Thoracic aorta (tissue), 2 donors: ENCODE results near the gene APOL4. TPM values are rescaled to one million over a fixed set of nuclear protein-coding genes. Genes with fewer than 3 reads are reported as not detected.

ENCODE experiments used
- ATAC-seq: fragments of 150-250 bp; one replicate; pipeline ENCODE4 v1.8.0; 2017; ENCODE audit warnings: low read depth; ENCODE audit not compliant: insufficient number of reproducible peaks, low FRiP score
- DNase-seq: peaks from one replicate; pipeline ENCODE4 v3.0.0-alpha.2; 2020; ENCODE audit warnings: low spot score
- H3K27ac ChIP-seq, 2 donors: fragments of 200-600 bp; sonication (generic); 1 replicate in 1 of 2; 2 replicates in 1 of 2; pipeline ENCODE4 v1.5.1; 2016; ENCODE audit warnings: mild to moderate bottlenecking in 2 of 2, moderate library complexity in 2 of 2
- H3K27me3 ChIP-seq: fragments of 200-600 bp; sonication (generic); replicated peaks from 2 replicates; pipeline ENCODE4 v1.6.0; 2016; ENCODE audit warnings: mild to moderate bottlenecking; ENCODE audit not compliant: insufficient read depth
- H3K36me3 ChIP-seq: fragments of 200-600 bp; sonication (generic); one replicate; pipeline ENCODE4 v1.5.1; 2016
- H3K4me1 ChIP-seq, 2 donors: fragments of 200-600 bp; sonication (generic); 1 replicate in 1 of 2; 2 replicates in 1 of 2; pipeline versions ENCODE4 v1.5.1 to v1.6.0; 2016; ENCODE audit warnings: low read depth in 2 of 2, mild to moderate bottlenecking in 1 of 2; ENCODE audit not compliant: control insufficient read depth in 1 of 2
- H3K4me3 ChIP-seq: fragments of 200-600 bp; sonication (generic); 2 replicates; pipeline ENCODE4 v1.5.1; 2016; ENCODE audit warnings: mild to moderate bottlenecking
- H3K9me3 ChIP-seq: fragments of 200-600 bp; sonication (generic); 2 replicates; pipeline ENCODE4 v1.5.1; 2016
- total RNA-seq, 2 donors: library from RNA; depleted of rRNA; stranded (reverse); fragments of >200 nt; gene quantifications; one replicate each; pipeline versions ENCODE4 v1.1.0 to v1.2.3, GENCODE V29; 2016
- TF ChIP-seq, protein P1 (sequence below): fragments of 200-600 bp; sonication (generic); IDR thresholded peaks from one replicate; pipeline ENCODE4 v1.5.1; 2019; ENCODE audit warnings: antibody characterized with exemption

The APOL4 gene
- total RNA-seq, 2 donors from 2014 or later, result 1.4 to 30.3 TPM

DNA sequence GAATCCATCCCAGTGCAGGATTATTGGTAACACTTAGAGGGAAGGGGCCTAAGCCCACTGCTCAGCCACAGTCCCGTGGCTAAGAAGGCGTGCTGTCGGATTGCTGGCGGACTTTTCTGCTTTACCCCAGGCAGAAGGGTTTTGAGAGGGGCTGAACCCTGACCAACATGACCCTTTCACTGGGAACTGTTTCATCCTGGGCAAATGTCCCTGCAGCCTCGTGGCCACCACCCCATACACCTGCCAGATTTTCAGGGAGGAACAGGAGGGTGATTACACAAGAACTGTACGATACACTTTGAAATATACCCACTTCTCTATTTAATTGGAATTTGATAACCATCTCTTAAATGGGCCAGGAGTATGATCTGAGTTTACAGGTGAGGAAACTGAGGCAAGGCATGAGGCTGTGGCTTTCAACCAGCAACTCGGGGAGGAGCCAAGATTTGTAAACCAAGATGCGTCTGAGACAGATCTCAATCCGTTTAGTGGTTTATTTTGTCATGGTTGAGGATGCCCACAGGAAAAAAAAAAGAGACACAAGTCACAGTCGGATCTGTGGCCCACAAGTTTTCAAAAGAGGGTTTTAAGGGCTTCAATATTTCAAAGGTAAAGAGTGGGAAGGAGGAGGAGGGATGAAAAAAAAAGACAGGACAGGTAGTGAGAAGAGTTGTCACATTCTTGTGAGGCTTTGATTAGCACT, 34.9 kb downstream of the APOL4 start:
- peaks cover 0 to 10% of the 10 kb centered on the region in 2 donors for H3K4me1 ChIP-seq
- TF ChIP-seq, protein P1, sequence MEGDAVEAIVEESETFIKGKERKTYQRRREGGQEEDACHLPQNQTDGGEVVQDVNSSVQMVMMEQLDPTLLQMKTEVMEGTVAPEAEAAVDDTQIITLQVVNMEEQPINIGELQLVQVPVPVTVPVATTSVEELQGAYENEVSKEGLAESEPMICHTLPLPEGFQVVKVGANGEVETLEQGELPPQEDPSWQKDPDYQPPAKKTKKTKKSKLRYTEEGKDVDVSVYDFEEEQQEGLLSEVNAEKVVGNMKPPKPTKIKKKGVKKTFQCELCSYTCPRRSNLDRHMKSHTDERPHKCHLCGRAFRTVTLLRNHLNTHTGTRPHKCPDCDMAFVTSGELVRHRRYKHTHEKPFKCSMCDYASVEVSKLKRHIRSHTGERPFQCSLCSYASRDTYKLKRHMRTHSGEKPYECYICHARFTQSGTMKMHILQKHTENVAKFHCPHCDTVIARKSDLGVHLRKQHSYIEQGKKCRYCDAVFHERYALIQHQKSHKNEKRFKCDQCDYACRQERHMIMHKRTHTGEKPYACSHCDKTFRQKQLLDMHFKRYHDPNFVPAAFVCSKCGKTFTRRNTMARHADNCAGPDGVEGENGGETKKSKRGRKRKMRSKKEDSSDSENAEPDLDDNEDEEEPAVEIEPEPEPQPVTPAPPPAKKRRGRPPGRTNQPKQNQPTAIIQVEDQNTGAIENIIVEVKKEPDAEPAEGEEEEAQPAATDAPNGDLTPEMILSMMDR, result no peak
- H3K4me3 ChIP-seq, result no peak overlapping the region
- no peaks in the 10 kb centered on the region for H3K27me3 ChIP-seq
- no peak overlapping the region for H3K27ac ChIP-seq
- H3K36me3 ChIP-seq, result no peaks in the 10 kb centered on the region
- no peak for DNase-seq
- no peak for ATAC-seq
- H3K9me3 ChIP-seq, result no peaks in the 10 kb centered on the region

DNA sequence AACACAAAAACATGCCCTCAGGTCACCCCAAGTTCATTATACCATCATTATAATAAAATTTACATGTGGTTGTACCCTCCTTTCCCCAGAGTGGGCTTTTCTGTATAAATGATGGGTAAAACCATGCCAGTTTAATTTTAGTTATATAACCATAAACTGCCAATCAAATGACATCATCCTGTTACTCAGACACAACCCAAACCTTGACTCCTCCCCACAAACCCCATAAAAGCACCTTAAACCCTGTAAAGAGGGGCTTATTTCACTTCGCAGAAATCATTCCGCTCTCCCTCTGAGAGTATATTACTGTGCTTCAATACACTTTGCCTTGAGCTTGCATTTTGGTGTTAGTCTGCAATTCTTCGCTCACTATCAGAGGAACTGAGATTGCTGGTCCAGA, 35.5 kb downstream of the APOL4 start:
- ATAC-seq (no peak), DNase-seq (no peak)
- Histone ChIP-seq H3K27me3 (no peaks in the 10 kb centered on the region), H3K36me3 (no peaks in the 10 kb centered on the region), H3K27ac (no peak overlapping the region), H3K9me3 (no peaks in the 10 kb centered on the region), H3K4me3 (no peak overlapping the region), H3K4me1 (peaks cover 1 to 16% of the 10 kb centered on the region in 2 donors)
- TF ChIP-seq, protein P1, result no peak

DNA sequence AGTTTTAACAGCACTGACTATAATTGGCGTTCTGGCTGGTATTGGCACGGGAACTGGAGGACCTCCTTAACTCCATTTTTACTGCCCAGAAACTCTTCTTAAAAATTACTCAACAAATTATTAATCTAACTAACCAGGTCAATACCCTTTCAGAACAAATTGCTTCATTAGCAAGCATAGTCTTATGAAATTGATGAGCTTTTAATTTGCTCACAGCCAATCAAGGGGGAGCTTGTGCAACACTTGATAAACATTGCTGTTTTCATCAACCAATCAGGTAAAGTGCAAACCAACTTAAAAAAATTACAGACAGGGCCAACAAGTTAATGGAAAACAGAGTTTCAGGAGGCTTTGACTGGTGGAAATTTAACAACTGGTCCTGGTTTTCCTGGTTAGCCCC, 36.5 kb downstream of the APOL4 start:
- Histone ChIP-seq H3K9me3 (no peaks in the 10 kb centered on the region), H3K36me3 (no peaks in the 10 kb centered on the region), H3K27ac (no peak overlapping the region), H3K27me3 (no peaks in the 10 kb centered on the region), H3K4me3 (no peak overlapping the region), H3K4me1 (peaks cover 11 to 25% of the 10 kb centered on the region in 2 donors)
- DNase-seq (no peak), ATAC-seq (no peak)
- TF ChIP-seq, protein P1, result no peak

DNA sequence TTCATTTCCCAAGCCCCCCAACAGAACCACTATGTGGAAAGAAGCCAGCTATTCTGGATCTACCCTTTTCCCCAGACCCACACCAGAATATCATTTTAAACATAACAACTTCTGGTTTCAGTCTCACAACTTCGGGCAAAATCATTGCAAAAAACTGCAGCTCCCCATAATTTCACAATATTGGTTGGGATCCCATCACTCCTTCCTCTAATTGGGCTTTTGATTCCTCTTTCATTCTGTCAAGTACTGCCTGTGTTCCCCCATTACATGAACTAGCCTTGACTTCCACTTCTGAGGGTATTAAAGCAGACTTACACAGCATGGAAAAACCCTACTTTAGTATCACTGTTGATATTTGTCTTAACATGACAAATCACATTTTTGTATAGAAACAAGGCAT, 37.0 kb downstream of the APOL4 start:
- H3K27ac ChIP-seq, result no peak overlapping the region
- ATAC-seq (no peak), DNase-seq (no peak)
- no peaks in the 10 kb centered on the region for H3K9me3 ChIP-seq
- H3K36me3 ChIP-seq, result no peaks in the 10 kb centered on the region
- H3K4me1 ChIP-seq, result peaks cover 15 to 30% of the 10 kb centered on the region in 2 donors
- TF ChIP-seq, protein P1, result no peak
- H3K4me3 ChIP-seq, result no peak overlapping the region
- no peaks in the 10 kb centered on the region for H3K27me3 ChIP-seq

DNA sequence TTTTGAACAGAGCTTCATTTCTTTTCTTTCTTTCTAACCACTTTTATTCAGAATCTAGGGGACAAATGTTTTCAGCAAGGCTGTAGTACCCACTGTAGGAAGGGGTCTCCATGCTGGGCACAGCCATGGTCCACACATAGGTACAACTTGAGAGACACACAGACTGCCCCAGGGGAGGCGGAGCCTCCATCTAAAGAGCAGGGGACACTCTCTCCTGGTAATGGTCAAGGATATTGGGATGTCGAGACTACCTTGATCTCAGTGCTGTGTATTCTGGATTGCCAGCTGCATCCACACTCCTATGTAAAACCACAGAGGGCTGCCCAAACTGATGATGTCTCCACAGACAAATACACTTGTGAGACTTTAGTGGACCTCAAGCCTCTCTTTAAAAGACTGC, 38.1 kb downstream of the APOL4 start:
- H3K27ac ChIP-seq, result no peak overlapping the region
- TF ChIP-seq, protein P1, result no peak
- H3K36me3 ChIP-seq, result no peaks in the 10 kb centered on the region
- no peaks in the 10 kb centered on the region for H3K27me3 ChIP-seq
- H3K9me3 ChIP-seq, result no peaks in the 10 kb centered on the region
- ATAC-seq, result no peak
- H3K4me1 ChIP-seq, result peaks cover 17 to 42% of the 10 kb centered on the region in 2 donors
- DNase-seq, result no peak
- H3K4me3 ChIP-seq, result no peak overlapping the region
